Measurements from ENCODE around the gene ASB13. TPM values are rescaled to one million over a fixed set of nuclear protein-coding genes. Genes with fewer than 3 reads are reported as not detected.
"Not testable (repeated sequence)": the region's sequence is repeated elsewhere in the genome, so short reads cannot be mapped to it uniquely, and the experiment has no call there.

The ASB13 gene
- total and polyA plus RNA-seq, 2 of the 13 experiments (the other 11 are each of a cell fraction or from before 2014, with no cell fraction given): 9.3 to 15.4 TPM

- TF ChIP-seq ZFP91 (CRISPR knock-in tag; IDR thresholded peaks at IDR 0.05; ENCODE audit: borderline replicate concordance) (peak; percentile 87), FOXC1 (CRISPR knock-in tag; IDR thresholded peaks at IDR 0.05; ENCODE audit: borderline replicate concordance) (peak; percentile 55; the same call in 1 of the 2 replicates), HDAC6 (IDR thresholded peaks at IDR 0.05; ENCODE audit: low read depth, low read length) (no peak), ZNF337 (CRISPR knock-in tag; IDR thresholded peaks at IDR 0.05; ENCODE audit: borderline replicate concordance, low read depth) (peak; percentile 74; the same call in 1 of the 2 replicates), HDAC1 (CRISPR knock-in tag; IDR thresholded peaks at IDR 0.05) (peak; percentile 66)
Measured at GRCh38 chr10:5623081-5623748, 43.2 kb downstream of the ASB13 start (continued).

- H3K9ac ChIP-seq (ENCODE audit: insufficient read depth, low read depth, low read length): no peak overlapping the region
- BruUV-seq (replicated peaks): no TSS peak
- no peak overlapping the region; the same call in 1 of the 2 replicates for H3K4me2 ChIP-seq (ENCODE audit: low read depth, low read length)
- WGBS (ENCODE audit: low lambda C conversion rate): 97% methylated on average over 5 of the region's 6 CpGs
- no peak for ATAC-seq
- H3K36me3 ChIP-seq (replicated peaks in 1 of 2; ENCODE audit: control insufficient read depth in 1 of 2, insufficient read depth in 2 of 2, low read length in 2 of 2): no peaks in the 10 kb centered on the region
- no peaks in the 10 kb centered on the region for H3K79me2 ChIP-seq (ENCODE audit: insufficient read depth, low read length)
- H3K27me3 ChIP-seq (ENCODE audit: control insufficient read depth in 1 of 2, insufficient read depth in 2 of 2, low read length in 2 of 2): no peaks in the 10 kb centered on the region
- DNase-seq (ENCODE audit: low spot score): no peak
- no peak overlapping the region for H3K4me3 ChIP-seq (replicated peaks in 1 of 3; ENCODE audit: insufficient read depth in 1 of 3, low read depth in 2 of 3, low read length in 3 of 3)
- POLR2A ChIA-PET: interaction anchor here (1.2 to 2.5 kb wide), 3 partner anchors 74 to 175 kb away, joined by 5 to 37 read pairs (median 19); no protein-coding TSS in a partner anchor
- H3K27ac ChIP-seq (ENCODE audit: extremely low read length, insufficient read depth, low read length): no peak overlapping the region
- intact Hi-C loops (cut with micrococcal nuclease; ENCODE audit: unreplicated experiment): loop anchor here (2.0 to 5.0 kb wide), 2 partner anchors 35 to 74 kb away; no protein-coding TSS in a partner anchor
- no peak for FAIRE-seq
- no peaks in the 10 kb centered on the region for H4K20me1 ChIP-seq (ENCODE audit: insufficient read depth, low read length)
- CTCF ChIA-PET (ENCODE audit: low intra/inter-chr PET ratio, low total read pairs): interaction anchor here (2.5 kb wide), 1 partner anchor 180 kb away, joined by 31 read pairs; no protein-coding TSS in a partner anchor
- no peak overlapping the region for H2AFZ ChIP-seq (ENCODE audit: low read length)
- no peaks in the 10 kb centered on the region for H3K9me3 ChIP-seq (ENCODE audit: low read length)
- TF ChIP-seq ZMYM3 (CRISPR knock-in tag; IDR thresholded peaks at IDR 0.05) (0 out of 2 replicates have a peak, but pooled peaks have one; percentile 16), ZNF746 (CRISPR knock-in tag; IDR thresholded peaks at IDR 0.05) (no peak), ZNF335 (CRISPR knock-in tag; IDR thresholded peaks at IDR 0.05) (no peak)
- in situ Hi-C loops (cut with HindIII; ENCODE audit: extremely low pct_ligation_motif_present, low pct_unique_long_range_greater_than_20kb): loop anchor here (5.0 to 25.0 kb wide), 2 partner anchors 180 to 810 kb away; no protein-coding TSS in a partner anchor
- peaks cover 54% of the 10 kb centered on the region for H3K4me1 ChIP-seq (ENCODE audit: insufficient read depth, low read length)
Measured at GRCh38 chr10:5622186-5622960, 44.0 kb downstream of the ASB13 start.

- not testable (repeated sequence) for H2AFZ ChIP-seq (ENCODE audit: low read length); DNase-seq (ENCODE audit: low spot score); BruUV-seq (replicated peaks); H3K79me2 ChIP-seq (ENCODE audit: insufficient read depth, low read length); H3K27ac ChIP-seq (ENCODE audit: extremely low read length, insufficient read depth, low read length); H4K20me1 ChIP-seq (ENCODE audit: insufficient read depth, low read length); H3K27me3 ChIP-seq (ENCODE audit: control insufficient read depth in 1 of 2, insufficient read depth in 2 of 2, low read length in 2 of 2); FAIRE-seq; H3K4me2 ChIP-seq (ENCODE audit: low read depth, low read length); H3K9me3 ChIP-seq (ENCODE audit: low read length); H3K9ac ChIP-seq (ENCODE audit: insufficient read depth, low read depth, low read length); H3K36me3 ChIP-seq (replicated peaks in 1 of 2; ENCODE audit: control insufficient read depth in 1 of 2, insufficient read depth in 2 of 2, low read length in 2 of 2); H3K4me3 ChIP-seq (replicated peaks in 1 of 3; ENCODE audit: insufficient read depth in 1 of 3, low read depth in 2 of 3, low read length in 3 of 3); ATAC-seq
- H3K4me1 ChIP-seq (ENCODE audit: insufficient read depth, low read length): peaks cover 53% of the 10 kb centered on the region
- intact Hi-C loops (cut with micrococcal nuclease; ENCODE audit: unreplicated experiment) (loop anchor here (5.0 kb wide), 1 partner anchor 34 kb away; no protein-coding TSS in a partner anchor), in situ Hi-C loops (cut with HindIII; ENCODE audit: extremely low pct_ligation_motif_present, low pct_unique_long_range_greater_than_20kb) (loop anchor here (5.0 to 25.0 kb wide), 2 partner anchors 179 to 809 kb away; no protein-coding TSS in a partner anchor)
- POLR2A ChIA-PET: interaction anchor here (2.5 kb wide), 1 partner anchor 73 kb away, joined by 19 read pairs; no protein-coding TSS in a partner anchor
- CTCF ChIA-PET (ENCODE audit: low intra/inter-chr PET ratio, low total read pairs): interaction anchor here (2.5 kb wide), 1 partner anchor 179 kb away, joined by 31 read pairs; no protein-coding TSS in a partner anchor
- WGBS (ENCODE audit: low lambda C conversion rate): 82% methylated on average over 6 of the region's 6 CpGs
Measured at GRCh38 chr10:5621371-5621770, 45.0 kb downstream of the ASB13 start.
